Left lung (tissue), 10 donors: ENCODE results near the gene SLC6A13. TPM values are rescaled to one million over a fixed set of nuclear protein-coding genes. Genes with fewer than 3 reads are reported as not detected.

ENCODE experiments used
- ATAC-seq: fragments of 200-7000 bp; cut with Tn5 transposase; one replicate; pipeline ENCODE4 v1.9.1; 2020; ENCODE audit warnings: moderate library complexity
- DNase-seq, 4 donors: peaks; one replicate each; pipeline ENCODE4 v3.0.0-alpha.2; 2013 to 2020
- H3K27ac ChIP-seq, 2 donors: fragments of 200-600 bp; sonication (generic) in 1 of 2; one replicate each; pipeline versions ENCODE4 v1.5.0 to v1.8.0; 2020 to 2021
- H3K27me3 ChIP-seq, 2 donors: fragments of 200-600 bp; sonication (generic) in 1 of 2; one replicate each; pipeline versions ENCODE4 v1.5.0 to v1.8.0; 2020 to 2021
- H3K36me3 ChIP-seq, 2 donors: fragments of 200-600 bp; sonication (generic) in 1 of 2; one replicate each; pipeline versions ENCODE4 v1.5.0 to v1.8.0; 2020 to 2021
- H3K4me1 ChIP-seq, 2 donors: fragments of 200-600 bp; one replicate each; pipeline ENCODE4 v1.8.0; 2021
- H3K4me3 ChIP-seq, 2 donors: fragments of 200-600 bp; sonication (generic) in 1 of 2; one replicate each; pipeline versions ENCODE4 v1.5.0 to v1.8.0; 2020 to 2021; ENCODE audit warnings: mild to moderate bottlenecking in 1 of 2
- H3K9me3 ChIP-seq, 2 donors: fragments of 200-600 bp; sonication (generic) in 1 of 2; one replicate each; pipeline versions ENCODE4 v1.5.0 to v1.8.0; 2020 to 2021
- intact Hi-C, 2 donors: fragments of 100-400 bp; cut with DNase I; formaldehyde crosslinking; loops; one replicate each; pipeline versions ENCODE4 v1.11.2 to v1.14.2; 2022
- polyA plus RNA-seq, 6 donors: library from polyadenylated mRNA; unstranded; fragments of 120-200 nt; gene quantifications; one replicate each; pipeline ENCODE4 v1.2.1, GENCODE V29; 2013; ENCODE audit not compliant: insufficient read length in 6 of 6
- total RNA-seq, 2 donors: library from RNA; stranded (reverse); fragmentation: NEBNext Ultra II Directional; extraction: Animal tissue kit (Norgen Biotek cat#: 25700); gene quantifications; one replicate each; pipeline ENCODE4 v1.2.1, GENCODE V29; 2021
- TF ChIP-seq, protein P1 (sequence below), 2 donors: fragments of 200-600 bp; sonication (generic) in 1 of 2; IDR thresholded peaks; one replicate each; pipeline versions ENCODE4 v1.5.0 to v1.8.0; 2021; ENCODE audit warnings: antibody characterized with exemption in 2 of 2
- donor health status: DM: no; HTN: yes; CAD: no.
- donor health status: DM: no; HTN: no; CAD: no.

Gene SLC6A13
- total and polyA plus RNA-seq, 8 donors = 0.79 to 4.1 (median 2.5) TPM

DNA sequence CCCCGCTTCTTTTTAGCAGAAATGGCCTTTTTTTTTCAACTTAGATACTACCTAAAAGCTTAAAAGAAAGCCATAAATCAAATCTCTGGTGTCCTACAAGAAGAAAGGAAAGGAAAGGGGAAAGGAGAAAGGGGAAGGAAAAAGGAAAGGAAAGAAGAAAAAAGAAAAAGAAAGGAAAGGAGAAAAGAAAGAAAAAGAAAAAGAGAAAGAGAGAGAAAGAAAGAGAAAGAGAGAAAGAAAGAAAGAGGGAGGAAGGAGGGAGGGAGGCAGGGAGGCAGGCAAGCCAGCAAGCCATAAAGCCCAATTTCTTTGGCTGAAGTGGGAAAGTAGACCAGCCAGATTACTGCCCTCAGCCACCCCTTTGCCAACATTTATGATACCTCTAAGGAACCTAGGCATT is 32.5 kb upstream of the SLC6A13 start:
- Histone ChIP-seq H3K9me3 (peaks cover 0 to 4% of the 10 kb centered on the region in 2 donors), H3K27ac (no peak overlapping the region), H3K36me3 (peaks cover 0 to 96% of the 10 kb centered on the region in 2 donors), H3K4me1 (no peaks in the 10 kb centered on the region), H3K4me3 (no peak overlapping the region), H3K27me3 (no peaks in the 10 kb centered on the region)
- intact Hi-C loops = no loop called here
- TF ChIP-seq, protein P1, sequence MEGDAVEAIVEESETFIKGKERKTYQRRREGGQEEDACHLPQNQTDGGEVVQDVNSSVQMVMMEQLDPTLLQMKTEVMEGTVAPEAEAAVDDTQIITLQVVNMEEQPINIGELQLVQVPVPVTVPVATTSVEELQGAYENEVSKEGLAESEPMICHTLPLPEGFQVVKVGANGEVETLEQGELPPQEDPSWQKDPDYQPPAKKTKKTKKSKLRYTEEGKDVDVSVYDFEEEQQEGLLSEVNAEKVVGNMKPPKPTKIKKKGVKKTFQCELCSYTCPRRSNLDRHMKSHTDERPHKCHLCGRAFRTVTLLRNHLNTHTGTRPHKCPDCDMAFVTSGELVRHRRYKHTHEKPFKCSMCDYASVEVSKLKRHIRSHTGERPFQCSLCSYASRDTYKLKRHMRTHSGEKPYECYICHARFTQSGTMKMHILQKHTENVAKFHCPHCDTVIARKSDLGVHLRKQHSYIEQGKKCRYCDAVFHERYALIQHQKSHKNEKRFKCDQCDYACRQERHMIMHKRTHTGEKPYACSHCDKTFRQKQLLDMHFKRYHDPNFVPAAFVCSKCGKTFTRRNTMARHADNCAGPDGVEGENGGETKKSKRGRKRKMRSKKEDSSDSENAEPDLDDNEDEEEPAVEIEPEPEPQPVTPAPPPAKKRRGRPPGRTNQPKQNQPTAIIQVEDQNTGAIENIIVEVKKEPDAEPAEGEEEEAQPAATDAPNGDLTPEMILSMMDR (IDR thresholded peaks at IDR 0.05) = no peak
- DNase-seq (no peak), ATAC-seq (no peak)

DNA sequence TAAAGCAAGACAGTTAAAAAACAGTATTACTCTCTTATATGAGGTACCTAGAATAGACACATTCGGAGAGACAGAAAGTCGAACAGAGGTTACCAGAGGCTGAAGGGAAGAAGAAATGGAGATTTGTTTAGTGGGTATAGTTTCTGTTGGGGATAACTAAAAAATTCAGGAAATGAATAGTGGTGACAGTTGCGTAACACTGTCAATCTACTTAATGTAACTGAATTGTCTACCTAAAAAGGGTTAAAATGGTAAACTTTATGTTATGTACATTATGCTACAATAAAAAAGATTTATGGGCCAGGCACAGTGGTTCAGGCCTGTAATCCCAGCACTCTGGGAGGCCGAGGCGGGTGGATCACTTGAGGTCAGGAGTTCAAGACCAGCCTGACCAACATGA is 30.6 kb upstream of the SLC6A13 start:
- Histone ChIP-seq H3K4me3 (no peak overlapping the region), H3K27ac (no peak overlapping the region), H3K9me3 (no peaks in the 10 kb centered on the region), H3K27me3 (no peaks in the 10 kb centered on the region), H3K4me1 (no peaks in the 10 kb centered on the region), H3K36me3 (peaks cover 0 to 89% of the 10 kb centered on the region in 2 donors)
- ATAC-seq (no peak), DNase-seq (no peak)
- intact Hi-C loops = no loop called here
- TF ChIP-seq, protein P1 (IDR thresholded peaks at IDR 0.05) = no peak

DNA sequence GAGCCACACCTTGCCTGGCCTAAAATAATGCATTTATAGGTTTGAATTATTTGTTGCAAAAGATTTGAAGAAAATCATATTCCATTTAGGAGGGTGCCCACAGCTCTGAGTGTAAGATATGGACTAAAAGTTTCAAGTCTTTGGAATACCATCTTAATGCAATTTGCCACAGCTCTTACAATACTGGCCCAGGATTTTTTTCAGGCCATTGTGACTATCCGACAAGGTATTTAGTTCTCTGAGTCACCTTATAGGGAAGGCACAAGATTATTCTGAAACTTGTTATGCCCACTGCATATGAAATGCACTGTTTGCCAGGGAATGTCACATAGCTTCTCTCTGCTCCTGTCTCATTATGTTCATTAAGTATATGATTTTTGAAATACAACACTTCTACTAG is 29.6 kb upstream of the SLC6A13 start:
- H3K9me3 ChIP-seq = no peaks in the 10 kb centered on the region
- ATAC-seq = no peak
- H3K36me3 ChIP-seq = peaks cover 0 to 80% of the 10 kb centered on the region in 2 donors
- no peak overlapping the region for H3K4me3 ChIP-seq
- TF ChIP-seq, protein P1 (IDR thresholded peaks at IDR 0.05) = no peak
- H3K4me1 ChIP-seq = no peaks in the 10 kb centered on the region
- DNase-seq = no peak
- no peak overlapping the region for H3K27ac ChIP-seq
- no peaks in the 10 kb centered on the region for H3K27me3 ChIP-seq
- intact Hi-C loops = no loop called here

DNA sequence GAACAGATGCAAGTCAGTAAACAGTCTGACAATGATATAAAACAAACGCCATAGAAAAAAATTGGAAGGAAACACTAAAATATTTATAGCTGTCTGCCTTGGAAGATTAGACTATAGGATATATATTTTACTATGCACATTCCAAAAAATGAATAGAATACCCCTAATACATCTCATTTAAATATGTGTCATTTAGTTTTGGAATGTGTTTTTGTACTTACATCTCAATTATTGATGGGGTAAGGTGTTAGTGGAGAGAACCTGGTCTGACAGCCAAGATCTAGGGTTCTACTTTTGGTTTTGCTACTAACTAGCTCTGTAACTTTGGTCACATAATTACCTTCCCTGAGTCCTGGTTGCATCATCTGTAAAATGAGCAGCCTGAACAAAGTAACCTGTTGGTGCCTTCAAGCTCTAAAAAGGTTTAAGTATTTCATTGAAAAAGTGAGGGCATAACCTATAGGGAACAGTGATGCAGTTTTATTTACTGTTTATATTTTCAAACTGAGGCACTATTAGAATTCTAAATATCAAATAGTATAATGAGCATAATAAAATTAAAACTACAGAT is 28.6 kb upstream of the SLC6A13 start:
- peaks cover 0 to 77% of the 10 kb centered on the region in 2 donors for H3K36me3 ChIP-seq

DNA sequence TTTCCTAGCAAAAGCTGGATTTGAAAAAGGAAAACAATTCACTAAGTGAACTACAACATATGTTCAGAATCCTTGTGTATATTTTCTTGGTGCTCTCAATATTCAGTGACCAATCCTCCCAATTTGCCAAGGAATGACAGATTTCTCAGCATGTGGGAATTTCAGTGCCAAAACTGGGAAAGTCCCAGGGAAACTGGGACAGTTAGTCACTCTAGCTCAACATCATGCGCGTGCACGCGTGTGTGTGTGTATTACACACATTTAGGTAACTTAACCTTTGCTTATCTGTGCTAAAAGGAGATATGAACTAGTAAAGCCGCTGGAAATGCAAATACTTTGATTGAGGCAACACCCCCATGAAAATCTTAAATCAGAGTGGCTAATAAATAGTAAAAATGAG is 26.1 kb upstream of the SLC6A13 start:
- intact Hi-C loops = no loop called here
- Histone ChIP-seq H3K9me3 (no peaks in the 10 kb centered on the region), H3K27me3 (no peaks in the 10 kb centered on the region), H3K27ac (no peak overlapping the region), H3K4me1 (peaks cover 0 to 5% of the 10 kb centered on the region in 2 donors), H3K4me3 (no peak overlapping the region), H3K36me3 (peaks cover 0 to 69% of the 10 kb centered on the region in 2 donors)
- no peak for DNase-seq
- no peak for ATAC-seq
- TF ChIP-seq, protein P1 (IDR thresholded peaks at IDR 0.05) = no peak

More for the DNA sequence above, 28.6 kb upstream of the SLC6A13 start:
- no peak for DNase-seq
- TF ChIP-seq, protein P1 (IDR thresholded peaks at IDR 0.05) = no peak
- no peaks in the 10 kb centered on the region for H3K27me3 ChIP-seq
- no peaks in the 10 kb centered on the region for H3K9me3 ChIP-seq
- intact Hi-C loops = no loop called here
- ATAC-seq = no peak
- no peak overlapping the region for H3K27ac ChIP-seq
- peaks cover 0 to 5% of the 10 kb centered on the region in 2 donors for H3K4me1 ChIP-seq
- no peak overlapping the region for H3K4me3 ChIP-seq
